Right renal cortex interstitium (tissue), 3 donors: ENCODE data around the gene KLF15. TPM values are rescaled to one million over a fixed set of nuclear protein-coding genes. Genes with fewer than 3 reads are reported as not detected.

Experiments used
- DNase-seq, 3 donors: peaks; one replicate each; pipeline ENCODE4 v3.0.0-alpha.2; 2013; ENCODE audit warnings: low read depth in 3 of 3, low spot score in 2 of 3
- polyA plus RNA-seq, 3 donors: library from polyadenylated mRNA; unstranded; fragments of 120-200 nt; gene quantifications; one replicate each; pipeline ENCODE4 v1.2.1, GENCODE V29; 2013; ENCODE audit not compliant: insufficient read length in 3 of 3

Gene KLF15
- polyA plus RNA-seq, 3 donors = 10.0 to 11.6 (median 10.8) TPM

GRCh38 chr3:126364130-126364695, 7.0 kb upstream of the KLF15 start:
- no peak for DNase-seq

GRCh38 chr3:126361211-126361610, 4.0 kb upstream of the KLF15 start:
- DNase-seq = no peak

DNA sequence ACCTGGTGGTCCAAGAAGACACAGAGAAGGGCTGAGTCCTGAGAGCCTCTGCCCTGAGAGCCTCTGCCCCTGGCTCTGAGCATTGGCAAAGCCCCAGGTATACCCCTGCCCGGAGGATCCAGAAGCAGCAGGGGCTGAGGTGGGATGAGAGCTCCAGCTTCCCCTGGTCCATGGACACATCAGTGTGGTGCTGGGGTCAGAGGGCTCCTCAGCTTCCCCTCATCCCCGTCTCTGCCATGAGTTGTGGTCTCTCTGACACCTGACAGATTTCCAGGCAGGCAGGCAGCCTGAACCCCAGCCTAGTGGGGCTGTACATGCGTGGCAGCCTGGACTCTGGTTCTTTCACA, 3.5 kb upstream of the KLF15 start:
- no peak for DNase-seq

DNA sequence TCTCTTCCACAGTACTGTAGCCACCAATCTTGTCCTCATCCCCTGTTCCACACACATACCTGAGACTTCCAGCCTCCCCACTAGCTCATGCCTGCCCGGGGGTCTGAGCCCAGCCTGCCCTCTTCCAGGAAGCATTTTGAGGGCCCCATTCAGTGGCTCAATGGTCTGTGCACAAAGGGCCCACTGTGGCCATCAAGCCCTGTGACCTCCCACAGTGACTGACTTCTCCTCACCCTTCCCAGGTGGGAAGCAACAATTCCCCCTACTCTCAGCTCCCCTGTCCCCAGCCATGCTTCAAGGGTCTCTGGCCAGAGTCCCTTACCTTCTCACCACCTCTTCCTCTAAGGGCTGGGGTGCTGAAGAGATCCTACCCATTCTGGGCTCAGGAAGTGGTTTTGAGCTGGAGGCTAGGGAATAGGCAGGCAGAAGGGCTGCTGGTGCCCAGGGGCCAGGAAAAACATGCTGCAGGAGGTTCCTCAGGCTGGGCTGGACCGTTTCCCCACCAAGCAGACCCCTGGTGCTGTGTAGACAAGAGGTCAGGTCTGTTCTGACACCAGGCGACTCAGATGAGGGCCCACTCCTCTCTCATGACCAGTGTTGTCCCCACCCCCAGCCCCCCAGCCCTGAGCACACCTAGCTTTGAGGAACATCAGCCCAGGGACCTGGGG, 3.0 kb upstream of the KLF15 start:
- DNase-seq = no peak

GRCh38 chr3:126358816-126359181, 1.6 kb upstream of the KLF15 start:
- DNase-seq = no peak

DNA sequence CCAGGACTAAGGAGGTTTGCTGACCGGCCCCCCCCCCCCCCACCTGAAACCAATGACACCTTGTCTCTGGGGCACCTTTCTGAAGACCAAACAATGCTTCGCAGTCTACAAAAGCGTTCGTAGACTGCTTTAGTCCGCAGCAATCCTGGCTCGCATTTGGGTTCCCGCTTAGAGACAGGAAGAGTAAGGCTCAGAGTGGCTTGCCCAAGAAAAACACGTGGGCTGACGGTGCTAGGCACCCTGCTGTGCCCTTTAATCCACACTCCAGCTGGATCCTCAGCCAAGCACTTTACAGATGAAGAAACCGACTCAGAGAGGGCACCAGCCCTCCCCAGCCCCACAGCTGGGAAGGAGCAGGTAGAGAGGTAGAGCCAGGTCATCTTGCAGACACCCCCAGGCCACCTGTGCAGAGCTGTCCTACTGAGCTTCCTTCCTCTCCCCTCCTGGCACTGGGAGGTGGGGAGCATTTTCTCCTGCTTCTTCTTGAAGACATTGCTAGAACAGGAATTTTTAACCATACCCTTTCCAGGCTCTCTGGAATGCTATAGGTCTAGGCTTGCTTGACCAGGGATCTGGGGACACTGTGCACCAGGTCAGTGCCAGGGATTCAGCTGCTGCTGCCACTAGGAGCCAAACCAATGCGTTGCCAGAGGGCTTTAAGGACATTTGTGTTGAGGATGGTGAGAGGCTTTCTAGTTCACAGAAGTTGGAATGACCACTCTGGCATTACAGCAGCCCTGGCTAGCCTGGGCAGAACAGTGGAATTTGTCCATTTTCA, 1.0 kb upstream of the KLF15 start:
- no peak for DNase-seq

DNA sequence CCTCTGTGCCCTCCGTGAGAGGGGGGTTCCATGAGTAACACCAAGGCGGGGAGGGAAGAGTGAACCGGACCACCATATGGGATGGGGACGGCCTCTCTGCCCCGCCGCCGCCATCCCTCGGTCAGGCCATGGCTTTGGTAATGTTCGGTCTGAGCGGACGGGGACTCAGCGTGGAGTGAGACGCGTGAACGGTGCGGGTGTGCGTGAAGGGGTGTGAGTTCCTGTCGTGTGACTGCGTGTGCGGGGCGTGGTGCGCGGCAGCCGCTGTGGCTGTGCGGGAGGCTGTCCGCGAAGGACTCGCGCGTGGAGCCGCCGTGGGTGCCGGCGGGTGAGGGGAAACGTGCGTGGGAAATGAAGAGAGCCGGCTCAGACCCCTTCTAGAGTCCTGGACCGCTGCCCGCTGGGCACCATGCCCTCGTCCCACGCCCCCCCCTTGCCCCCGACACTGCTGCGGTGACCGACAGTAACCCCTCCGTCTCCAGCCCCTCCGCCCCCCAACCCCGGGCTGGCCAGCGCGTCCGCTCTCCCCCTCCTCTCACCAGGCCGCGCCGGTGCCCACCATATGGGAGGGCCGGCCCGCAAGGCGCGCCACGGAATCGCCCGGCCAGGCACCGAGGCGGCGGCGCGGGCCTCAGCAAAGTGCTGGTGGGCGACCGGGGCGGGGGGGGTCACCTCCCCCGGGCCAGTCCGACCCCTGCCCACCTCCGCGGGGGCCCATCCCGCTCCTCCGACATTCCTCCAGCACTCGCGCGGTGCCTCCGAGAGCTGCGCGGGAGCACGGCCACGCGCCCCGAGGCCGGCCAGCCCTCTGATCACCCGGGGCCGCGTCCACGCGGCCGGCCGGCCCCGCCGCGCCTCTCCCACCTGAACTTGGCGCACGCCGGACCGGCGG, 589 bp downstream of the KLF15 start:
- DNase-seq = no peak

GRCh38 chr3:126355777-126356372, 1.3 kb downstream of the KLF15 start:
- no peak for DNase-seq

GRCh38 chr3:126355251-126355650, 2.0 kb downstream of the KLF15 start:
- DNase-seq = no peak

DNA sequence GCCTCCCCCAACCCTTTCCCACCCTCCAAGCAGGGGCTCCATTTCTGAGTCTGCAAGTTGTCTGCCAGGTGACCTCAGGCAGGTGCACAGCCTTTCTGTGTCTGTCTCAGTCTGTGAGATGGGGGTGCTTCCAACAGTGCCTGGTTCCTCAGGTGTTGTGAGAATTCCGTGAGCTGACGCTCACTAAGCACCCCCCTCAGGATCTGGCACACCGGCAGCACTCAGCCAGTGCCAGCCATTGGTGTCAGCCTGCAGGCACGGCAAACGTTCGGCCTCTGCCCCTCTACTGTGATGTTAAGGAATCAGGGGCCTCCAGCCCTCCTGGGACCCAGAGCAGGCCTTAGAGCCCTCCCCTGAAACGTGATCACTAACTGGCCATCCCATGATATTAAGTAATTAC, 2.4 kb downstream of the KLF15 start:
- DNase-seq = no peak

DNA sequence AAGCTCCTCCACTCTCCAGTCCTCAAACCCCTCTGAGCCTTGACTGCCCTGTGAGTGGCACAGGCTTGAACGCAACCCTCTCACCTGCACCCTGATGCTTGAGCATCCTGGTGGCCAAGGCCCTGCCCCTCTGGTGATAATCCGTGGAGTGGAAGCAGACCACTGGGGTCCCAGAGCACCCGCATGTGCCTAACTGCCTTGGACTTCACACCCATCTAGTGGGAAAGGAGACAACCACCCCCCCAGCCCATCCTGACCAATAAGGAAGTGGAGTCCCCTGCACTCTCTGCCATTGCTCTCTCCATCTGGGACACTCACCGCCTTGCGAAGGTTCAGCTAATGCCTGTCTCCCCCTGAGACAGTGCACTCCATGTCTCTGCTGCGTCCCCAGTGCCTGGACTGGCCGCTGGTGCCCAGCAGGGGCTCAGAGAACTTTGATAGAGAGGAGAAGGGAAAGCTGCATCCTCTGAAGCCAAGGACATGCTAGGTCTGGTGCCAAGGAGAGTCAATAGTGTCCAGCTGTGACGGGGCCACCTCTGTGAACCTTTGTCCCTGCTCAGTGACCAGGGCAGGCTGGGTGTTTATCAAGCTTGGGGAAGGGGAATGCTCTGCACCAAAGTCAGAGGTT, 3.4 kb downstream of the KLF15 start:
- no peak for DNase-seq

DNA sequence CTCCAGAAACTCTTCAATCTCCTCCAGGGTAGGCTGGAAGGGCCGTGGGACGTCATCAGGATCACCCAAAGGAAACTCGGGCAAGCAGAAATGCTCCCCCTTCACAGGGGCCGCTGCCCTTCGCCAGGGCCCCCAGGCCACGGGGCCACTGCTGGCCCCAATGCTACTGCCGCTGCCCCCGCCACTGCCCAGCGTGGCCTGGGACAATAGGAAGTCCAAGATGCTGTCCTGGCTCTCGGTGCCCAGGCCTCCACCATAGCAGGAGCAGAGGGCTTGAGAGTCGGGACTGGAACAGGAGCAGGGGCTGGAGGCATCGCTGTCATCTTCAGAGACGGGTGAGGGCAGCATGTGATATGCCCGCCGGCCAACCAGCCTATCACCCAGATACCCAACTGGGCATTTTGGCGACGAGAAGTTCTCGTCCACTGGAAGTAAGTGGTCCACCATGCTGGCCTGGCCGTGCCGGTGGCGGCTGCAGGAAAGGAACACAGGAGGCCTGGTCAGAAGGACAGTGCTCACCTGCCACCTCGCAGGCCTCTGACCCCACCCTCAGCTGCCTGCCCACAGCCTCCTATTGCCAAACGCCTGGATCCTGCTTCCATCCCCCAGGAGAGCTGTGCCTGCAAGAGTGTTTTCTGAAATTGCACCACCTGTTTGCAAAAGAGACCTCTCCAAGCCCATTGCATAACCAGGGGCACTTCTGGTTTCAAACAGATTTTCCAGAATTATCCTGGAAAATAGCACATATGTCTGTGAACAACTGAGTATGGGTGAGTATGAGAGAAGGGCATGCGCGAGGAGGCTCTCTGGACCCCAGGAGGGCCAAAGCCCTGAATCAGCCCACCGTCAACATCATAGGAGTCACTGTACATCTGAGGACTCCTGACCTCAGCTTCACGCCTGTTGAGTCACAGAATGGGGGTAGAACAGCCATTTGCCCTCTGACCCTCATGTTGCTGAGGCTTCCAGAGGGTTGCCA, 4.4 kb downstream of the KLF15 start:
- no peak for DNase-seq

- no peak for DNase-seq
Measured at GRCh38 chr3:126351771-126352475, 5.3 kb downstream of the KLF15 start.

GRCh38 chr3:126351086-126351770, 6.0 kb downstream of the KLF15 start:
- DNase-seq = no peak

GRCh38 chr3:126350502-126351085, 6.6 kb downstream of the KLF15 start:
- DNase-seq = no peak

GRCh38 chr3:126349611-126350501, 7.4 kb downstream of the KLF15 start:
- DNase-seq = no peak

DNA sequence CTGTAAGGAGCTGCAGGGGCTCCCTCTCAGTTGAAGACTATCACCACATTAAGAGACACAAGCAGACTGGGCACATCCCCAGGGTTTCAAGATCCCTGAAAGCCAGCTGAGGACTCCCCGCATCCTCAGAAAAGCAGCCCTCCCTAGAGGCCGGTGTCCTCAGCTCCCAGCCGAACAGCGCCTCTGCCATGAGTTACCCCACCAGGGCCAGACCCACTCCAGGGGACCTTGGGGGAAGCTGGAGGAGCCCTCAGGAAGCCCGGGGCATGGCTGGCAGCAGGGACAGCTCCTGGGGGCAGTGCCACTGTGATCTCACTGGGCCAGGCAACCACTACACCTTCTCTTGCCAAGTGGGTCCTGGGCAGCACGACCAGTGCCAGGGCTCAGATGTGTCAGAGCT, 8.1 kb downstream of the KLF15 start:
- no peak for DNase-seq
